ENCODE data around the gene HNRNPUL2.

DNA sequence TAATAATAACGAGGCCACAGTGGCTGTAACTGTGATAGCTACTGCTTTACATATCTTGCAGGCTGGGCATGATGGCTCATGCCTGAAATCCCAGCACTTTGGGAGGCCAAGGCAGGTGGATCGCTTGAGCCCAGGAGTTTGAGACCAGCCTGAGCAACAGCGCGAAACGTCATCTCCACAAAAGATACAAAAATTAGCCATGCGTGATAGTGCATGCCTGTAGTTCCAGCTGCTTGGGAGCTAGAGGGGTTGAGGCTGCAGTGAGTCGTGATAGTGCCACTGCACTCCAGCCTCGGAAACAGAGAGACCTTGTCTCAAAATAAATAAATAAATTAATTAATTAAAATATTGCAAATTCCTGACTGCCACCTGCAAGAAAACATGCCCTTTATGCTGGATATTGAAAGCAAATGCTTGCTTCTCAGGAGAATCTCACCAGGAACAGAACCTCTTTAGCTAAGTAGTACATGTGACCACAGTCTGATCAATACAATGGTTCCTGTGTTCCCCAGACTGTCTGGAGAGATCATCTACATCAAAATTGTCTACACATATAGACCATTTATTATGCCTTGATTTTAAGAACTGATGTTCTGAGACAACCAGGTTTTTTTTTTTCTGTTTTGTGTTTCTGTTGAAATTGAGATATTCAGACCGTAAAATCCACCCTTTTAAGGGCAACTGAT lies 20.4 kb upstream of the HNRNPUL2 start:
- TF ChIP-seq CTCF (conservative IDR thresholded peaks at IDR 0.05; ENCODE audit: low read length) (no peak), EZH2phosphoT487 (IDR thresholded peaks at IDR 0.05; ENCODE audit: borderline replicate concordance, low read depth, low read length) (no peak)
